A204.1 (cell line): ENCODE results near the gene AFTPH.

Experiments
- FAIRE-seq: peaks from 2 replicates; lab custom pipeline; 2012; peaks lifted over from hg19 to GRCh38; lab: Jason Lieb, UNC

Gene AFTPH

DNA sequence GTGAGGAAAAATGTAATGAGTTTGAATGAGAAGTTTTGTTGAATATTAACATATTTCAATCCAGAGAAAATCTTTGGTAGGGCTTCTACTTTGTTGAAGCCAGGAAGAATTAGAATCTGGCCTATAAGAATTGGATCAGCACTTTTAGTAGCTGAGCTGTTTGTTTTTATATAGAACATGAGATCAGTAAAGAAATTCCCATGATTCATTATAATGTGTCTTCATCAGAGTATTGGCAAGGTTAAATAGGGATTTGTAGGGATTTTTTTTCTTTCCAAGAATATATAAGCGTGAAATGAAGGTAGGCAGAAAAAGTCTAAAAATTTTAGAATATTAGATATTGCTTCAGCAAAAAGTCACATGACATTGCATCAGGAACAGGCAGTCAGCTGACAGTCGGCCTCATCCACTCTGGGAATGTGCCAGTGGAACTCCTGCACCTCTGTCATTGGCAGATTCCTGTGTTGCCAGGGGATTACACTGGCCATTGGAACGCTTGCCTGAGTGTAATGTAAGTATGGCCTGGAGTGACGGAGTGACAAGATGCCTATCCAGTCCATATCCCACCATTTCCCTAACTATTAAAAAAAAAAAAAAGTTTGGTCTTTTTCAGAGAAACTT is 69.0 kb downstream of the AFTPH start:
- FAIRE-seq, result no peak

GRCh38 chr2:64594226-64594989 is 70.3 kb downstream of the AFTPH start:
- no peak for FAIRE-seq

- FAIRE-seq, result no peak
Measured at GRCh38 chr2:64595397-64596176, 71.5 kb downstream of the AFTPH start.

GRCh38 chr2:64598226-64598625 is 74.1 kb downstream of the AFTPH start:
- FAIRE-seq, result no peak

GRCh38 chr2:64599469-64599868 is 75.3 kb downstream of the AFTPH start:
- FAIRE-seq, result no peak

GRCh38 chr2:64601034-64601754 is 77.1 kb downstream of the AFTPH start:
- FAIRE-seq, result no peak

- no peak for FAIRE-seq
Measured at GRCh38 chr2:64601785-64602391, 77.8 kb downstream of the AFTPH start.

DNA sequence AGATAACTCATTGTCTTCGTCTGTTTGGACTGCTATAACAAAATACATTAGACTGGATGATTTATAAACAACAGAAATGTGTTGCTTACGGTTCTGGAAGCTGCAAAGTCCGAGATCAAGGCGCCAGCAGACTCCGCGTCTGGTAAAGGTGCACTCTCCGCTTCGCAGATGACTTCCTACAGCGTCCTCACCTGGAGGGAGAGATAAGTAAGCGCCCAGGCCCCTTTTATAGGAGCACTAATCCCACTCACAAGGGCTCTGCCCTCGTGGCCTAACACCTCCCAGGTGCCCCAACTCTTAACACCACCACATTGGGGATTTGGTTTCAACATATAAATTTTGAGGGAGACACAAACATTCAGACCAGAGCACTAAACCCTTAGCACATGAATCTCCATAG is 78.3 kb downstream of the AFTPH start:
- FAIRE-seq, result no peak

DNA sequence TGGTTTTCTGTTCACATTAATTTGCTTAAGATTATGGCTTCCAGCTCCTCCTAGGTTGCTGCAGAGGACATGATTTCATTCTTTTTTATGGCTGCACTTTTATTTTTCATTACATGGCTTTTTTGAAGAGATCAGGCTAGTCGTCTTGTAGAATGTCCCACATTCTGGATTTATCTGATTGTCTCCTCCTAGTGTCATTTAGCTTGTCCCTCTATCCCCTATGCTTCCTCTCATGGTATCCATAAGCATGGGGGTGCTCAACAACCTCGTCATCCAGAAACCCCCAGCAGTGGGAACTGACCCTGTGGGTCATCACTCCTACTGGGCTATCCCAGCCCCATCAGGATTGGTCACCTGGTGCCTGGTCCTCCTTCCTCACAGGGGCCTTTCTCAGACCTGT is 80.0 kb downstream of the AFTPH start:
- FAIRE-seq, result no peak

DNA sequence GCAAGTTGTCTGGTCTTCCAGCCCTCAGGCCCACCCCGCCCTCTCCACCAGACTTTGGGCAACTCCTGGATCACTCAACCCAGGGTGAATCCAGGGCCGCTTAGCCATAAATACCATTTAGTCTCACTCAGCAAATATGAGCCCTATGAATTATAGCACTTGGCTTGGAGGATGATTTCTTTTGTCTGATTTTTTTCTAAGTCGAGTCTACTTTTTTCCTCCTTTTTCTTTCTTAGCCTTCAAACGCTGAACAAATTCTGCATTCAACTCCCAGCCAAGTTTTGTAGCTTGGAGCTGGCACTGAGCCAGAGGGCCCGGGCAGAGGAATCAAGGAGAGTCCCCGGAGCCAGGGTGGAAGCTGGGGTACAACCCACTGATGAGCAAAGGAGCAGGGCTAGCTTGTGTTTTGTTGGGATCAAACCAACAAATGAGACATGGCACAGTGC is 80.9 kb downstream of the AFTPH start:
- no peak for FAIRE-seq

DNA sequence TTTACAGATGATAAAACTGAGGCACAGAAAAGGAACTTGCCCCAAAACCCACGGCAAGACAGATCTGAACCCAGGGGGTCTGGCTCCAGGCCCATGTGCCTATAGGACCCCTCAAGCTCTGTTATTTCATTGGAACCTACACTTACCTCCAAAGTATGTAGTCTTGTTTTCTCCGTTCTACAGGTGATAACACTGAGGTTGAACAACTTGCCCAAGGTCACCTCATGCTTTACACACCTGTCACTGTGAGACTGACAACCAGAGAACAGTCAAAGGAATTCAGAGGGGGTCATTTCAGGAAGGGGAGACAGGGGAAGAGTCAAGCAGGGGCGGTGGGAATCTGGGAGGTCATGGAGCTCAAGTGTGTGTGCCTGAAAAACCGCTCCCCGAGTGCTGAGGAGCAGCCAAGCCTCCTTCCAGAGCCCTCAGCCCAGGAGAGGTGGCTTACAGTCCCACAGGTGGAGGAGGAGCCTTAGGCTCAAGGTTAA is 81.9 kb downstream of the AFTPH start:
- FAIRE-seq, result no peak

GRCh38 chr2:64606479-64607363 is 82.6 kb downstream of the AFTPH start:
- no peak for FAIRE-seq

- FAIRE-seq, result no peak
Measured at GRCh38 chr2:64607381-64608304, 83.5 kb downstream of the AFTPH start.

DNA sequence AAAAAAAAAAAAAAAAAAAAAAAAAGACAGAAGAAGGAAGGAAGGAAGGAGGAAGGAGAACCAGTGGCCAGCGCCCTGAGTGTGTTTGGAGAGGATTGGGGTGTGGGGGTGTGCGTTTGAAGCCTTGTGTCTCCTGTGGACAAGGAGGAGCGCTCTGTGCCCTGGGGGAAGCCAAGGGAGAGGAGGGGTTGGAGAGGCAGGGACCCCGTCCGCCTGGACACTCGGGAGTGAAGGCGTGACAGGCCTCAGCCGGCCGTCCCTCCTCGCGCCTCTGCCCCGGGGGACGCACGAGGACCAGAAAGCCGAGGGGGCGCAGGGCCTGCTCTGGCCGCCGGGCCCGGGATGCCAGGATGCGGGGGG is 84.7 kb downstream of the AFTPH start:
- no peak for FAIRE-seq

DNA sequence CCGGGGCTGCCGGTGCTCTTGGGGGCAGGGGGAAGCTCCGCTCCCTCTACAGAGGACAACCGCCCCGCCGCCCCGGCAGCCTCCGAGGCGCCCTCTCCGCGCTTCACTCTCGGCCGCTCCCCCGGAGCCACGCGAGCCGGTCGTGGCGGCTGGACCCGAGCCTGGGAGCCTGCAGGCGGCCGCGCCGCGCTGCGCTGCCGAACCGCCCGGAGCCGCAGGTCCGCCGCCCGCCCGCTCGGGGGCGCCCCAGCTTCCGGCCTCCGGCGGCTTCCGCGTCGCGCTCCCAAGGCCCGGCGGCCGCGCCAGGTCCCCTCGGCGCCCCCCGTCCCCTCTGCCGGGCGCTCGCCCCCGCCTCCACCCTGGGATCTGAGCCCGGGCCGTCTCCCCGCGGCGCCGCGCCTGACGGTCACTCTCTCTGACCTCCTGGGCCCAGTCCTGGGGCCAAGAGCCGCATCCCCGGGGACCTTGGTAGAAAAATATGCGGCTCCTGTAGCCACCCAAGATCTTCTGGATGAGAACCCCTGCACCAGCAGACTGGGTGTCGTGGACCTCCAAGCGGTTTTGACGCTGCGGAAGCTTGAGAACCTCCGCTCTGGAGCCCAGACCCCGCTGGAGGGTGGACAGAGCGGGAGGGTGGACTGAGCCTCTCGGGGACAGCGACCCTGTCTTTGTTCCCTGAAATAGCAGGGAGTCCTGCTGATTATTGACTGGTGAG is 85.3 kb downstream of the AFTPH start:
- FAIRE-seq, result no peak

GRCh38 chr2:64609942-64610281 is 85.8 kb downstream of the AFTPH start:
- no peak for FAIRE-seq

DNA sequence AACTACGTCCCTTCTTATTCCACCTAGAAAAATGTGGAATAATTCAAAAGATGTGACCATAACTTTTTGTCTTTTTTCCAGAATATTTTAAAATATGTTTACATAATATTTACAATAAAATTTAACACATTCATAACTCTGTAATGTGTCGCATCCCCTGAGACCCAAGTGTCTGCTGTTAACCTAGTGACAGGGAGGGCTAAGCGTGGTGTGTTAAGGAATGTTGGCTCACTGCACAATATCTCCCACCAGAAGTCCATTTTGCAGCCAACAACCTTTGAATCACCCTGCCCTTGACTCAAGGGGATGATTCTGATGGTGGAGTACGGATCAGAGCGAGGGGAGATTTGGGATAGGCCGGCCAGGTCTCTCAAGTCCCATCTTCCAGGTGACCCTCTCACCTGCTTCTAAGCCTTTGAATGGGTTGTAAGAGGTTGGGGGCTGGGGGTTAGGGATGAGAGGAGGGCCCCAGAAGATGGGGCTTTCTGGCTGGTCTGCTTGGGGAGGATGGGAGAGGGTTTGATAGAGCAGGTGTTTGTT is 86.3 kb downstream of the AFTPH start:
- FAIRE-seq, result no peak

DNA sequence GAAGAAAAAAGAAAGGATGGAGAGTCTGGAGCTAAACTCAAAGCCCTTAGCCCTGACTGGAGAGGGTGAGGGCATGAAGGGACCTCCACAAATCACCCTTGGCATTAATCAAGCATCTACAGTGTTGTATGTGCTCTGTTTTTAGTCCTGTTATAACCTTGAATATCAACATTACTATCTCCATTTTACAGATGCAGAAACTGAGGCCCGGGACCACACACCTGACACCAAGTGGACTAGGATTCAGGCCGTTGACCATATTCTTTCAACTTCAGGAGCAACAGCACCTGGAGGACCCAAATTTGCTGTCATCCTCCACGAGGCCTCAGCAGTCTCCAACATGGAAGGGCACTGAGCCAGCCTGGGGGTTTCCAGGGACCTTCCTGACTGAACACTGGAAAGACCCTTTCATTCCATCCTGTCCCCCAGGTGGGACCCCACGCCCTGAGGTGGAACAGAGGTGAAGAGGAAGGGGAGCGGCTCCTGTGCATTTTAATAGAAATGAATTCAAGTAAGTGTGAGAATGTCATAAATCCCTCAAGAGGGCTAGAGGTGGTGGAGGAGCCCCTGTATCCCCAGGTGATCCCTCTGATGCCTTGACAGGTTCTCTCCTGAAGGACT is 88.6 kb downstream of the AFTPH start:
- no peak for FAIRE-seq

GRCh38 chr2:64613276-64613675 is 89.1 kb downstream of the AFTPH start:
- no peak for FAIRE-seq
